ENCODE data around the gene MYCN.
"Not testable (repeated sequence)": the region's sequence is repeated elsewhere in the genome, so short reads cannot be mapped to it uniquely, and the experiment has no call there.

Gene MYCN

DNA sequence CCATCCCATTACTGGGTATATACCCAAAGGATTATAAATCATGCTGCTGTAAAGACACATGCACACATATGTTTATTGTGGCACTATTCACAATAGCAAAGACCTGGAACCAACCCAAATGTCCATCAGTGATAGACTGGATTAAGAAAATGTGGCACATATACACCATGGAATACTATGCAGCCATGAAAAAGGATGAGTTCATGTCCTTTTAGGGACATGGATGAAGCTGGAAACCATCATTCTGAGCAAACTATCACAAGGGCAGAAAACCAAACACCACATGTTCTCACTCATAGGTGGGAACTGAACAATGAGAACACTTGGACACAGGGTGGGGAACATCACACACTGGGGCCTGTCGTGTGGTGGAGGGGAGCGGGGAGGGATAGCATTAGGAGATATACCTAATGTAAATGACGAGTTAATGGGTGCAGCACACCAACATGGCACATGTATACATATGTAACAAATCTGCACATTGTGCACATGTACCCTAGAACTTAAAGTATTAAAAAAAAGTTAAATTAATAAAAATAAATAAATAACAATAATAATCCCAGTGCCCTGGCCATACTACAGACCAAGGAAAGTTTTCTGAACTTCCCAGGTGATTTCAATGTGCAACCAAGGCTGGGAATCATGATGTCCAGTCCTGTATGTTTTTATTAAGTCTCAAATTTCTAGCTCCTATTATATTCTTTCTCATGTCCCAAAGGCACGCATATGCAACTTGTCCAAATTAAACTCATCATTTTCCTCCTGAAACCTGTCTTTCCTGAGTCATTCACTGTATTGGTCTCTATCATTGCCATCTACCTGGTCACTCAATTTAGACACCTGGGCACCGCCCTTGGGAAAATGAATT lies 23.0 kb downstream of the MYCN start:
- not testable (repeated sequence) for DNase-seq

DNA sequence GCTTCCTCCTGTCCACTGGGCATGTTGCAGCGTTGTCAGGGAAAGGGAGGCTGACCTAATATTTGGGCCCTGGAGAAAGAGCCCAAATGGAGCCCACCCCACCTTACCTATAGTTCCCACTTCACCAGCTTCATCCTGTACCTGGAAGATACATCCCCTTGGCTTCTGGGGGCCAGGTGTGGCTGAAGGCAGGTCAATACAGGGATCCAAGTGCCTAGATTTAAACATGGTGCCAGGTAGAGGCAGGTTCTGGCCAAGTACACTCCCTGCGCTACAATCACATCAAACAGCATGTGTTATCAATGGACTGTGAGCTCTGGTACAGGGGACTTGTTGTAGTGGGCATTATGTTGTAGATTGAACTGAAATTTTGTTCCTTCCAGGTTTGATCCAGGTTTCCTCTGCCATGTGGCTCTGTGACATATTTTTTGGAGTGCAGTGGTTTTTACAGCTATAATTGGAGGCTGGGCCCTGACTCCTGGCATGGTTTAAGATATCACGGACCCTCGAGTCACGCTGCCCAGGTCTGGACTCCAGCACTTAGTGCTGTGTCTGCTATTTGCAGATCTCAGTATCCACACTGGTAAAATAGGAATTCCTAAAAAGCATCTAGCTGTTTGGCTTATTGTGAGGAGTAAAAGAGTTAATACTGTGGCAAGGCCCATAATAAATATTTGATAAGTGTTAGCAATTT lies 23.8 kb downstream of the MYCN start:
- DNase-seq, result no peak

DNA sequence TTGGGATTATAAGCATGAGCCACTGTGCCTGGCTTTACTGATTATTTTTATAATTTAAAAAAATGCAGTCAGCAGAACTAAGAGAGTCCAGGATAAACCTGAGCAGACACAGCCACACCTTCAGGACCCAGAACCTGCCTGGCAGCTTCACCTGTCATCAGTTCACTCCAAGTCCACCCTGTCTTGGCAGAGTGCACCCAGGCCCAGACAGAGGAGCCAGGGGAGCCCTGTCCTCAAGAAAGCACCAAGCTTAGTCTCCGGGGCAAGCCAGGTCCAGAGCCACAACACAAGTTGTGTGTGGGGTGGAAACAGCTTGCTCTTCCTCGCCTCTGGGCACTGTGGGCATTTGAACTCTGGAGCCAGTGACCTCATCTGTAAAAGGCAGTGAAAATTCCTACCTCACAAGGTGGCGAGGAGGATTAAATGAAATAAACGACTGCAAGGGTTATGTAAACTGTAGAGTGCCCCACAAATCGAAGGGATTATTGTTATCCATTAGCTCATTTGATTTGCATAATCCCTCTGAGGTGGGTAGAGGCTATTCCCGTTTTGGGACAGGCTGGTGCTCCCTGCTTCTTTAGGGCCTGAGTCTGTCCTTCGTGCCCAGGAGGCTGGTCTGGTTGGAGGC lies 24.7 kb downstream of the MYCN start:
- DNase-seq, result no peak

DNA sequence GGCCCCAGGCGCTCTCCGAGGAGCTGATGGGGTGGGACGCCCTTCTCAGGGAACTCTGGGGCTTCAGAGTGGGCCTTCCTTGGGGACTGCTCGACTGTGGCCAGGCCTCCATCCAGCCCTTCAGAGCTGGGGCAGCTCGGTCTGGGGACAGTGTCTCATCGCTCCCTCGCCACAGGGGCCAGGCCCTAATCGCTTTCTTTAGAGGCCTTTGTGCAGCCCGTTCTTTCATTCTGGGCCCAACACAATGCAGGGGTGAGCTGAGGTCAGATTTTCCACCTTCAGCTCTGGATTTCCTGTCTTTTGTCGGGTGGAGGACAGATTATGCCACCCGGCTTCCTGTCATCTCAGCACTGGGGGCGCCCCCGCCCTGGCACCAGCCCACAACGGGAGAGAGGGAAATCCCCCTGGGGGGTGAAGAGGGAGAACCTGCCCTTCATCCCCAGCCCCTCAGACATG lies 25.2 kb downstream of the MYCN start:
- DNase-seq, result peak in 1 of 2 donors; percentile 12

DNA sequence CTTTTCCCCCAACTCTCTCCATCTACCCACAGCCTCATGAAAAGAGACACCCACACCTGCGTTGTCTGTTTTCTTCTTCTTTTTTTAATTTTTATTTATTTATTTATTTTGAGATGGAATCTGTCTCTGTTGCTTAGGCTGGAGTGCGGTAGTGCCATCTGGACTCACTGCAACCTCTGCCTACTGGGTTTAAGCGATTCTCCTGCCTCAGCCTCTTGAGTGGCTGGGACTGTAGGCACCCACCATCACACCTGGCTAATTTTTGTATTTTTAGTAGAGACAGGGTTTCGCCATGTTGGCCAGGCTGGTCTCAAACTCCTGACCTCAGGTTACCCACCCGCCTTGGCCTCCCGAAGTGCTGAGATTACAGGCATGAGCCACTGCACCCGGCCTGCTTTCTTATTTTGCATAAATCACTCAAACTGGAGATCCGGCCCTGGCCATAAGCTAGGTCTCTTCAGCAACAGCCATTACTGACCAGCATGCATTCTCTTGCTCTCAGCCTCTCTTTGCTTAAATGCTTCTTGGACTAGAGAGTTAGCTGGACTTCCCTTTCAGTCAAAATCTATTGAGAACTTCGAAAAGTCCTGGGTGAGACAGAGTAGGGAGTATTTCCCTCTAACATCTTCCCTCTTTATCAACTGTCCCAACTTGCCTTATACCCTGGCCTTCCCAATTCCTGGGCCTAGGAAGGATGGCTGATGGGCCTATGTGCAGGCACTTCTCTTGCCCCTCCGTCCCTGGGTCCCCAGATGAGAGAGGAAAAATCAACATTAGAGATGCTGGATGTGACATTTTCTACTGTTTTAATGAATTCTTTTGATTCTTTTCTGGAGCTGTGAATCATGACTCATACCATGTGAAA lies 27.3 kb downstream of the MYCN start:
- no peak for DNase-seq

DNA sequence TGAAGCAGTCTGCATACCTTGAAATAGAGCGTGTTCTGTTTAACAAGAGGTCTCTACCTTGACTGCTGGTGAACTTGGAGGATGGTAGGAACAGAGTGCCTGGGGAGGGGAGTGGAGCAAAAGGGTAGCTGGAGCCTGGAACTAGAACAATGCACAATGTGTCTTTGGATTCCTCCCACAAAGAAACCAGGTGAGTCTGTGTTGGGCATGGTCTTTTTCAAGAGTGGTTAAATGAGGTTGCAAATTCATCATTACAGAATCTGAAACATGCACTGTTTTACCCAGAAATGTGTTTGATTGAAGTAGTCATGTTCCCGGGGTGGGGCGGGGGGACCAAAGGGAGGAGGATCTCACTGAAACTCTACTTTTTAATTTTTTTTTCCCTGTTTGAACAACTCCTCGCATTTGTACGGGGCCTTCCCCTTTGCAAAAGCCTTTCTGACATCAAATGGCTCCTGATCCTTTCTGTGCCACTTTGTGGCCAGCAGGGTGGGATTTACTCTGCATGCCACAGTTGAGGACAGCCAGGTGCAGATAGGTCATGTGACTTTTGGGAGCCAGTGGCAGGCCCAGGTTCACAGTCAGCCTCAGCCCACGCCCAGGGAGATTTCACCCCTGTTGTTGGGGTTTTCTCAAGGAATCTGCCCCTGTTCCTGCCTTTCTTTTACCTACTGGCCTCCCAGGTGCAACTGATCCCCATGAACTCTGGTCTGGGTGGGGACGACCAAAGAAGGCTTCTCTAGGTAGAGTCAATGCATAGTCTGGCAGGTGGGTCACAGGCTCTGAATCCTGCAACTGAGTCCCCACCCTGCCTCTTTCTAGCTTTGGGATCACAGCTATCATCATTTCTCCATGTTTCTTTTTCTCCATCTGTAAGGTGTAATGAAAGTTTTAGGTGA lies 28.2 kb downstream of the MYCN start:
- DNase-seq, result no peak

DNA sequence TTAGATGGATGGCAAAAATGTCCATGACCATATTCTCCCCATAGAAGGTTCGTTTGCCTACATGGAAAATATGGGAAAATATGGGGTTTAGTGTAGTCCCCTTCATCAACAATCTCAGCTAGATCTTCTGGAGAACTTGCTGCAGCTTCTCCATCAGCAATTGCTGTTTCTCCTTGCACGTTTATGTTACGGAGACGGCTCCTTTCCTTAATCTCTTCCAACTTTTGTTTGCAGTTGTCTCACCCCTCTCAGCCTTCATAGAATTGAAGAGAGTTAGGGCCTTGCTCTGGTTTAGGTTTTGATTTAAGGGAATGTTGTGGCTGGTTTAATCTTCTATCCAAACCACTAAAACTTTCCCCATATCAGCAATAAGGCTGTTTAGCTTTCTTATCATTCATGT lies 28.9 kb downstream of the MYCN start:
- DNase-seq, result no peak

DNA sequence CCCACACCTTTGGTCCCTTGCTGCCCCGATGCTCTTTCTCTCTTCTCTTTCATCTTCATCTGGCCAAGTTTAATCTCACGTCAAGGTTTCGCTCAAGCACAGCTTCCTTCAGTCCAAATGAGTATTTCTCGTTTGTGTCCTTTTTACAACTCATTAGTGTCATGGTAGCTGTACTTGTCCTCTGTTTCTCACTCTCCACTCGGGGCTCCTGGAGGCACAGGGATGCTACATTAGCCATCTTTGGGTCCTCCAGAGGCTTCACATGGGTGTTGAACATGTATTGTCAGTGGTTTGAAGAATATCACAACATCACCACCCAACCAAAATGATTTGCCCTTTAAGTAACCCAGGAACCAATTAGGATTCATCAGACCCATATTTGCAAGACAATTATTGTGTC lies 30.4 kb downstream of the MYCN start:
- DNase-seq, result no peak

DNA sequence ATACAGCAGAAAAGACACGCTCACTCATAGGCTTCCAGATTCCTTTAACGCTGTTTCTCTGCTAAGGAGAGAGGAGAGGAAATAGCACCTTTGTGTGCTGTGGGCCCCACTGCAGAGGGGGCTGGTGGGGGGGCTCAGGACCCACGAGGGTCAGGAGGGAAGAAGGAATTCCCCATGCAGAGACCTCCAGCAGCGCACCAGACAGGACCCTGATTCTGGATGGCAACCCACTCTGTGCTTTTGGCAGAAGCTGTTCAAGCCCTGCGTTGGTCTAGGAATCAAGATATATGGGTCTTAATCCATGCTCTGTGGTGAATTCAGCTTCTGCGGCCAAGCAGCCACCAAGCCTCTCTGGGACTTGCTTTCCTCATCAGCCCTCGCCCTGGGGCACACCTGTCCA lies 31.0 kb downstream of the MYCN start:
- DNase-seq, result no peak

DNA sequence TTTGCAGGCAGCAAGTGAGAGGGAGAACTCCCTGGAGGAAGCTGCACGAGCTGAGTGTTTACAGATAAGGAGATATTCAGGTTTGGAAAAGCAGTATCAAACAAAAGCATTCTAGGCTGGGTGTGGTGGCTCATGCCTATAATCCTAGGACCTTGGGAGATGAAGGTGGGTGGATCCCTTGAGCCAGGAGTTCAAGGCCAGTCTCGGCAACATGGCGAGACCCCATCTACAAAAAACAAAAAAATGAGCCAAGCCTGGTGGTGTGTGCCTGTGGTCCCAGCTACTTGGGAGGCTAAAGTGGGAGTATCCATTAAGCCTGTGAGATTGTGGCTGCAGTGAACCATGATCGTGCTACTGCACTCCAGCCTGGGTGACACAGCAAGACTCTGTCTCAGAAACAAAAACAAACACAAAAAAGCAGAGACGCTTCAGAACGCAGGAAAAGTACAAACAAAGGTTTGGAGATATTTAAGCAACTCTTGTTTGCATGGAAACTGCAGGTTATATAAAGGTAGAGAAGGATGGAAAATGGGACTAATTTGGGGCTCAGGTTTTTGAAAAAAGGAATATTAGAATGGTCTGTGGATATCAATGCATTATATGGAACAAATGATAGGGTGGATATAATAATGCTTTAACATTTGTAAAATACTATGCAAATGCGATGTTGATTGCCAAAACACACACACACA lies 31.6 kb downstream of the MYCN start:
- no peak for DNase-seq

DNA sequence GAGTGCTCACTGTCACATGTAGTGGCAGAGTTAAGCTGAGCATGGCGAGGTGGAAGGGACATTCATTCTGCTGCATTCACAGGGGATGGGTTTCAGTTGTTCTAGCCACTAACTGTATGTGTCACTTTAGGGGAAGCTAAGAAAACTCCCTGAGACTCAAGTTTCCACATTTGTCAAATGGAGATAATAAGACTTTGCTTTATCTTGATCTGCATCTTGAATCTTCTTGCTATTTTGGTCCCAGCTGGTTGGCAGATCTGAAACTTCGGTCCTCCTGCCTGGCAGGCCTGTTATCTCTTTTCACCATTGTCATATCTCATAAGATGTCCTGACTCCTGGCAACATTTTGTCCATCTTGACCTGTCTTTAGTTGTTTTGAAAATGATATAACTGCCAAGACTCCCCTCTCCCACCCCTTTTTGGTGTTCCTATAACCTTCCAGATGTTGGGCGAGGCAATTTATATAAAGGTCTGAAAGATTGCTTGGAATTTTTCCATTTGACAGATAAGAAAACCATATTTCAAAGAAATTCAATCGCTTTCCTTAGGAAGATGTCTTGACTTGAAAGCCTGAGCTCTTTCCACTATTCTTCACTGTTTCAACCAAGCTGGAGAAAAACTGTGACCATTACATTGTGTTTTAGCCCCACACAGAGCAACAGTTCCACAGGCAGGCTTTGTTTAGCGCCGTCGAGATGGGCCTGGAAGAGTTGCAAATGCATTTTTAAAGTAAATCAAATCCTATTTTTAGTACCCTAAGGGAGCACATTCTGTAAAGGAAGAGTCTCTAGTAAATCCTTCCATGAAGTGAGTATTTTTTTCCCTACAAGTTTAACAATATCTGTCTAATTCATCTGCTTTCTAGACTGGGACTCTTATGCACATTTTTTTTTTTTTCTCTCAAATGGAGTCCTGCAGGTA lies 33.4 kb downstream of the MYCN start:
- no peak for DNase-seq

DNA sequence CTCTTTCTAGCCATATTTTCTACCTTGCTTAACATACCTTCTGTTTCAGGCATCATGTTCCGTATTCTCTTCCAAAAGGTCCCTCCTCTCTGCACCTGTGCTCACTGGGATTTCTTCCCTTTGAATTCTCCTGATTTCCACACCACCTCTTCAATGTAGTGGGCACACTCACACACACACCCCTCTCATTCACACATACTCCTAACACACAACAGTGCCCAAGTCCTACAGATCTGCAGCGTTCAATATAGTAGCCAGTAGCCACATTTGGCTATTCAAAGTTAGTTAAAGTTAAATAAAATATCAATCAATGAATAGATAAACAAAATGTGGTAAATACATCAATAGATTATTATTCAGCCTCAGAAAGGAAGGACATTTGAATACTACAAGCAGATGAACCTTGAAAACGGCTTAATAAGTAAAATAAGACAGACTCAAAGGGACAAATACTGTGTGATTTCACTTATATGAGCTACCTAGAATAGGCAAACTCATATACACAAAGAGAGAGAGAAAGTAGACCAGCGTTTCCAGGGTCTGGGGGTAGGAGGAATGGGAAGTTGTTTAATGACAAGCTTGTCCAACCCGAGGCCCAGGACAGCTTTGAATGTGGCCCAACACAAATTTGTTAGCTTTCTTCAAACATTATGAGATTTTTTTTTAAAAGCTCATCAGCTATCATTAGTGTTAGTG lies 34.4 kb downstream of the MYCN start:
- DNase-seq, result no peak

DNA sequence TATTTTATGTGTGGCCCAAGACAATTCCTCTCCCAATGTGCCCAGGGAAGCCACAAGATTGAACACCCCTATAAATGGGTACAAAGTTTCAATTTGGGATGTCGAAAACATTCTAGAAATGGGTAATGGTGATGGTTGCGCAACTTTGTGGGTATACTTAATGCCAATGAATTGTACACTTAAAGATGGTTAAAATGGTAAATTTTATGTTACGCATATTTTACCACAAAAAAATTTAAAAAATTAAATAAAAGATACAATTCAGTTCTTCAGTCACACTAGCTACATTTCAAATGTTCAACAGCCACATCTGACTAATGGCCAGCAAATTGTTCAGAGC lies 34.9 kb downstream of the MYCN start:
- DNase-seq, result no peak

DNA sequence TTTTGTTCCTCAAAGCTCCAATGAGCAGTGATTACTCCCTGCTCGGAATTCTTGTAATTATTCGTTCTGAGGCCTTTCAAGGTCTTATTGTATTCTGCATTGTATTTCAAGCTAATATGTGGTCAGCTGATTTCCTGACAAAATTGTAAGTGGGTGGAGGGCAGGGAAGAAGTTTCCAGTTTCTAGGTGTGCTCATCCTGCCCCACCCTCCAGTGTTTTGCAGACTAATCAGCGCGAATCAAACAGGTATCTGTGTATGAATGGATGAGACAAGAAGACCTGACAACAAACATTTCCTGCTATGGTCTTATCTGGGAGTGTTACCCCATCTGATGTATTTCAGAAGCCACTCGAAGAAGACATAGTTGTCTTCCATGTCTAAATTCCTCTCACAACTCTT lies 35.3 kb downstream of the MYCN start:
- DNase-seq, result no peak

DNA sequence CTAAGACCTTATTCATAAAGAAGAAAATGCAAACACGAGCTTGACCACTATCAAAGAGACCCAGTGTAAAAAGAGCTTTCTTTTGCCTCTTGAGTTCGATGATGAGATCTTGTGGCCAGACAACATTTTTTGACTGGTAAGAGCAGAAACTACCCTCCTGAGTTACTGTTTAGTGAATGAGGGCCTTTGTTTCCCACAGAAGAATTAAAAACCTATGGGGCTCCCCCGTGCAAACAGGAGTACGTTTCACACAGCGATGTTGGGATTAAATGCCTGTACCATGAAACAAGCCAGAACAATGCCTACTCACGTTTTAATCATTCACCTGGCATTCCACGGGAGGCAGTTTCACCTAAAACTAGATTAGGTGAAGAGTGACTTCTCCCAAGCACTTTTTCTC lies 36.0 kb downstream of the MYCN start:
- no peak for DNase-seq

DNA sequence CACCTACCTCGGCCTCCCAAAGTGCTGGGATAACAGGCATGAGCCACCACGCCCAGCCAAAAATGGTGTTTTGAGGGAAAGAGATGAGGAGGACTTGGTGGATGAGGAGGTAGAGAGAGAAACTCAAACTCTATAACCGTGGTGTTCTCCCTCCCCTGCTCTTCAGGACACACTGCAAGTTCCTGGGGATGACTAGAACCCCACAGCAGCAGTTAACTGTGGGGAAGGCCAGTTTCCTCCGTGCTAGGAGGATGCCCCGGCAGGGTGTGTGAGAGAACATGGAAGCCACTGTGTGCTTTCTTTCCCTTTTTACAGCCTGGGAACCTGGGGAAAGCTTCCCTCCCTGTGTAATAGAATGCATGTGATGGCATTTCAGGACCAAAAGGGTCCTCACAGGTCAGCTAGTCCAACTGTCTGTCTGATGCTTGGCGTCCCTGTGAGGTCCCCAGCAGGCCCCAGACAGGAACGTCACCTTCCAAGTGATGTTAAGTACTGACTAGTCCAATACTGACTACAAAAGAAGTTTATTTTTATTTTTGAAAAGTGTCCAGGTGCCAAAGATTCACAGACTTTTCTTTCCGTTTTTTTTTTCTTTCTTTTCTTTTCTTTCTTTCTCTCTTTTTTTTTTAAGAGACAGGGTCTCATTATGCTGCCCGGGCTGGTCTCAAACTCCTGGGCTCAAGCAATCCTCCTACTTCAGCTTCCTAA lies 38.9 kb downstream of the MYCN start:
- DNase-seq, result no peak

DNA sequence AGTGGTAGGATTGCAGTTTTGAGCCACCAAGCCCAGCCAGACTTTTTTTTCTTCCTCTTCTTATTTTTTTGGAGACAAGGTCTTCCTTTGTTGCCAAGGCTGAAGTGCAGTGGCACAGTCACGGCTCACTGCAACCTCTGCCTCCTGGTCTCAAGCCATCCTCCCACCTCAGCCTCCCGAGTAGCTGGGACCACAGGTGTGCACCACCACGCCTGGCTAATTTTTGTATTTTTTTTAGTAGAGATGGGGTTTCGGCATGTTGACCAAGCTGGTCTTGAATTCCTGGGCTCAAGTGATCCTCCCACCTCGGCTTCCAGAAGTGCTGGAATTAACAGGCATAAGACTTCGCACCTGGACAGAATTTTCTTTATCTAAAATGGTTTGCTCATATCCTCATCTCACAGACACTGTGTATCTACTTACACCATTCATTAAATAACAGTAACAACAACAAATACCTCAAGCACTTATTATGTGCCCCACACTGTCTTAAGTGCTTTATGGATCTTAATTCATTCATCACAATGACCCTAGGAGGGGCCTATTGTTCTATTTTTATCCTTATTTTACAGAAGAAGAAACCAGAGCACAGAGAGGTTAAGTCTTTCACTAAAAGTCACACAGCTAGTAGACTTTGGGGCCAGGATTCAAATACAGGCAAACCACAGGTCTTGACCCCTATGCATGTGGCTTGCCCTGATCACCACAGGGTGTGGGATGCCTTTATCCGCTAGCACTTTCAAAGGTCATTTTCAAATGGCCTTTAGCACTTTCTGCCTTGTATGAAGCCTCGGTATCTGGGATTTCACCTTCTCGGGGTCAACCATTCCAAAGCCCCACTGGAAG lies 39.6 kb downstream of the MYCN start:
- DNase-seq, result no peak
